Suprapubic skin (tissue), 4 donors: ENCODE results near the gene RPS6KA5. TPM values are rescaled to one million over a fixed set of nuclear protein-coding genes. Genes with fewer than 3 reads are reported as not detected.

ENCODE experiments used
- DNase-seq, 2 donors: peaks; one replicate each; pipeline ENCODE4 v3.0.0-alpha.2; 2019; ENCODE audit warnings: low spot score in 2 of 2
- H3K27ac ChIP-seq: fragments of 200-600 bp; sonication (generic); one replicate; pipeline ENCODE4 v1.5.1; 2019
- H3K27me3 ChIP-seq: fragments of 200-600 bp; sonication (generic); one replicate; pipeline ENCODE4 v1.5.1; 2019
- H3K36me3 ChIP-seq: fragments of 200-600 bp; sonication (generic); one replicate; pipeline ENCODE4 v1.5.1; 2019
- H3K4me1 ChIP-seq: fragments of 200-600 bp; sonication (generic); one replicate; pipeline ENCODE4 v1.5.1; 2019
- H3K4me3 ChIP-seq: fragments of 200-600 bp; sonication (generic); one replicate; pipeline ENCODE4 v1.5.1; 2019; ENCODE audit warnings: mild to moderate bottlenecking
- H3K9me3 ChIP-seq: fragments of 200-600 bp; sonication (generic); one replicate; pipeline ENCODE4 v1.5.1; 2019
- EP300 ChIP-seq: sonication (generic); formaldehyde crosslinking; IDR thresholded peaks from one replicate; pipeline ENCODE4 v1.6.1; 2017; ENCODE audit warnings: antibody characterized with exemption
- POLR2A ChIP-seq, 2 donors: fragments of 450-650 bp; IDR thresholded peaks; one replicate each; pipeline ENCODE4 v1.6.1; 2017; ENCODE audit warnings: antibody characterized with exemption in 2 of 2, mild to moderate bottlenecking in 2 of 2, moderate library complexity in 2 of 2
- POLR2AphosphoS5 ChIP-seq, 3 donors: sonication (generic); formaldehyde crosslinking; IDR thresholded peaks; one replicate each; pipeline ENCODE4 v1.6.1; 2017; ENCODE audit warnings: antibody characterized with exemption in 3 of 3
- WGBS: methylation state at CpG from one replicate; pipeline ENCODE4 v1.1.5; 2018; 5-methylcytosine and 5-hydroxymethylcytosine counted together
- total RNA-seq, 4 donors: library from RNA; depleted of rRNA; stranded (reverse); fragments of >200 nt; gene quantifications; one replicate each; pipeline ENCODE4 v1.1.0, GENCODE V29; 2016
- TF ChIP-seq, protein P1 (sequence below), 2 donors: fragments of 200-600 bp in 1 of 2; fragments of 450-650 bp in 1 of 2; sonication (generic) in 1 of 2; IDR thresholded peaks; one replicate each; pipeline ENCODE4 v1.5.1; 2016 to 2019; ENCODE audit warnings: antibody characterized with exemption in 2 of 2, mild to moderate bottlenecking in 1 of 2, moderate library complexity in 1 of 2

Gene RPS6KA5
- total RNA-seq, 4 donors from 2014 or later = 6.4 to 14.2 (median 11.2) TPM

DNA sequence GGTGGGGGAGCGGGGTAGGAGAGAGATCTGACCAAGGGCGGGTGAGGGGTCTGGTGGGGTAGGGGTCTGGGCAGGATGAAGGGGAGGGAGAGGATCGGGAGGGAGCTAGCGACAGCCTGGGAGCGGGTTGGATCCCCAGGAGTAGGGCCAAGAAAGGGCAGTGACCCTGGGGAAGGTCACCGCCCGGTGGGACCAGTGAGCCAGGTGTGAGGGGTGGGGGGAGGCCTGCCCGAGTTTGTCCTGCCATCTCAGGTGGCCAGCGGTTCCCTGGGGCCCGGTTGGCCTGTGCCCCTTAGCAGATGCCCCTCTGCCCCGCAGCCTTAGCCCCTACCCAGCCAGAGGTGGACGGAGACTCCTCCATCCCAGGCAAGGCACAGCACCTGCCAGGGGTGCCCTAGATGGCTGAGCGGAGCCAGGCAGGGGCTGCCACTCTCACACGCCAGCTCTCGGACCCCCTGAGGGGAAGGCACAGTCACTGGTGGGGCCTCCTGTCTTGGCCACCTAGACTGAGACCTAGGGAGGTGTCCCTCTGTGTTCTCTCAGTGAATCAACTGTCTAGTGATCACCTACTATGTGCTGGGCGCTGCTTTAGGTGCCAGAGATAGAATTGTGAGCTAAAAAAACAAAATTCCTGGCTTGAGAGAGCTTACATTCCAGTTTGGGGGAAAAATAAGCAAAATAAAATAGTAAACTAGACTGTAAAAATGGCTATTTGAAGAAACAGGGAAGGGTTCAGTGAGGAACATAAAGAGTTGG is 243.6 kb downstream of the RPS6KA5 start:
- peaks cover 18% of the 10 kb centered on the region for H3K4me1 ChIP-seq
- H3K27ac ChIP-seq = no peak overlapping the region
- H3K9me3 ChIP-seq = no peaks in the 10 kb centered on the region
- 28% methylated on average over 6 of the region's 16 CpGs for WGBS
- no peak for DNase-seq
- H3K36me3 ChIP-seq = no peaks in the 10 kb centered on the region
- TF ChIP-seq POLR2A (IDR thresholded peaks at IDR 0.05) (no peak), POLR2AphosphoS5 (IDR thresholded peaks at IDR 0.05) (no peak), EP300 (no peak)
- TF ChIP-seq, protein P1, sequence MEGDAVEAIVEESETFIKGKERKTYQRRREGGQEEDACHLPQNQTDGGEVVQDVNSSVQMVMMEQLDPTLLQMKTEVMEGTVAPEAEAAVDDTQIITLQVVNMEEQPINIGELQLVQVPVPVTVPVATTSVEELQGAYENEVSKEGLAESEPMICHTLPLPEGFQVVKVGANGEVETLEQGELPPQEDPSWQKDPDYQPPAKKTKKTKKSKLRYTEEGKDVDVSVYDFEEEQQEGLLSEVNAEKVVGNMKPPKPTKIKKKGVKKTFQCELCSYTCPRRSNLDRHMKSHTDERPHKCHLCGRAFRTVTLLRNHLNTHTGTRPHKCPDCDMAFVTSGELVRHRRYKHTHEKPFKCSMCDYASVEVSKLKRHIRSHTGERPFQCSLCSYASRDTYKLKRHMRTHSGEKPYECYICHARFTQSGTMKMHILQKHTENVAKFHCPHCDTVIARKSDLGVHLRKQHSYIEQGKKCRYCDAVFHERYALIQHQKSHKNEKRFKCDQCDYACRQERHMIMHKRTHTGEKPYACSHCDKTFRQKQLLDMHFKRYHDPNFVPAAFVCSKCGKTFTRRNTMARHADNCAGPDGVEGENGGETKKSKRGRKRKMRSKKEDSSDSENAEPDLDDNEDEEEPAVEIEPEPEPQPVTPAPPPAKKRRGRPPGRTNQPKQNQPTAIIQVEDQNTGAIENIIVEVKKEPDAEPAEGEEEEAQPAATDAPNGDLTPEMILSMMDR (IDR thresholded peaks at IDR 0.05) = no peak
- peak overlapping the region; percentile 61 for H3K4me3 ChIP-seq
- H3K27me3 ChIP-seq = no peaks in the 10 kb centered on the region

DNA sequence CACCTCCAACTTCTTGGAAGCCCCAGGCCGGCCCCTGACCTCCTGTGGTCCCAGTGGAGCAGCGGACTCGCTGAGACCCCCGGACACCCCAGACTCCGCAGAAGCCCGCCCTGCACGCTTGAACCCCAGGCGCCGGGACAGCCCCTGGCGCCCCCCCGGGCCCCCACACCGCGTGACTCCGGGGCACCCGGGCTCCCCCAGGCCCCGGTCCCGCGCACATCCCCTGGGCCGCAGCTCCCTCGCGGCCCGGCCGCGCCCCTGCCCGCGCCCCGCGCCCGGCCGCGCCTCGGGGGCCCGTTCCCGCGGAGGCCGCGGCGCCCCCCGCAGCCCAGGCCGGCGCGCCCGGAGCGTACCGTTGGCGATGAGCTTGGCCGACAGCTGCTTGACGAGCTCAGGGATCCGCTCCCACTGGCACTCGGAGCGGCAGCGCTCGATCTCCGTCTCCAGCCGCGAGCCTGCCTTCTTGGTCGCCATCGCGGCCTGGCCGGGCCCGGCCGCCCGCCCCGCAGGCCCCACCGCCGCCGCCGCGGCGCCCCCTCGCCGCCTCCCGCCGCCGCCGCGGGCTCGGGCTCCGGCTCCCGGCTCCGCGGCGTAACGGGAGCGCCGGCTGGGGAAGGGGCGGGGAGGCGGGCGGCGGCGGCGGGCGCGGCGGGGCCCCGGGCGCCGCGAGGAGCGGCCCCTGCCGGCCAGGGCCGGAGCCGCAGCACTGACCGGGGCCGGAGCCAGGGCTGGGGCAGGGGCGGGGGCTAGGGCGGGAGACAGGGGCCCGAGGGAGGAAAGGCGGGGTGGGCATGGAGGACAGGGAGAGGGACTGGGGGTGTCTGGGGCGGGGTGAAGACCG is 244.4 kb downstream of the RPS6KA5 start, which contains the start of gene TTC7B:
TTC7B (minus strand) TSS at position 609 of the 841 bp plus-strand sequence; CDS start at position 474, 135 bp downstream.
- Histone ChIP-seq H3K36me3 (no peaks in the 10 kb centered on the region), H3K27me3 (no peaks in the 10 kb centered on the region), H3K27ac (no peak within 1 kb of the TSS), H3K4me1 (peaks cover 18% of the 10 kb centered on the region), H3K9me3 (no peaks in the 10 kb centered on the region), H3K4me3 (peak within 1 kb of the TSS; percentile 61)
- DNase-seq = no peak
- 2% methylated on average over 37 of the region's 111 CpGs for WGBS
- TF ChIP-seq, protein P1 (IDR thresholded peaks at IDR 0.05) = peak in 1 of 2 donors; percentile 36
- TF ChIP-seq POLR2A (IDR thresholded peaks at IDR 0.05) = no peak

DNA sequence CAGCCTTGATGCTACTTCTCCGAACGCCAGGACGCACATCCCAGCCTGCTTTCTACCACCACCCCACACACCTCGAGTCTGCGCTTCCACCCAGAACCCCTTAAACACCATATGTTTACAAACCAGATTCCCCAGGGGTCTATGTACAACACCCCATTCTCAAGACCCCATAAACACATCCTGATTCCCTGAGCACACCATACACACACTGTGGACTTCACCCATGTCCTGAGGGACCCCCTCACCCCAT is 244.9 kb downstream of the RPS6KA5 start:
- TF ChIP-seq POLR2A (IDR thresholded peaks at IDR 0.05) (no peak), EP300 (no peak), POLR2AphosphoS5 (IDR thresholded peaks at IDR 0.05) (no peak)
- TF ChIP-seq, protein P1 (IDR thresholded peaks at IDR 0.05) = no peak
- 23% methylated on average over 5 of the region's 5 CpGs for WGBS
- Histone ChIP-seq H3K27ac (no peak overlapping the region), H3K36me3 (no peaks in the 10 kb centered on the region), H3K4me1 (peaks cover 18% of the 10 kb centered on the region), H3K9me3 (no peaks in the 10 kb centered on the region), H3K4me3 (peak overlapping the region; percentile 61), H3K27me3 (no peaks in the 10 kb centered on the region)
- no peak for DNase-seq

DNA sequence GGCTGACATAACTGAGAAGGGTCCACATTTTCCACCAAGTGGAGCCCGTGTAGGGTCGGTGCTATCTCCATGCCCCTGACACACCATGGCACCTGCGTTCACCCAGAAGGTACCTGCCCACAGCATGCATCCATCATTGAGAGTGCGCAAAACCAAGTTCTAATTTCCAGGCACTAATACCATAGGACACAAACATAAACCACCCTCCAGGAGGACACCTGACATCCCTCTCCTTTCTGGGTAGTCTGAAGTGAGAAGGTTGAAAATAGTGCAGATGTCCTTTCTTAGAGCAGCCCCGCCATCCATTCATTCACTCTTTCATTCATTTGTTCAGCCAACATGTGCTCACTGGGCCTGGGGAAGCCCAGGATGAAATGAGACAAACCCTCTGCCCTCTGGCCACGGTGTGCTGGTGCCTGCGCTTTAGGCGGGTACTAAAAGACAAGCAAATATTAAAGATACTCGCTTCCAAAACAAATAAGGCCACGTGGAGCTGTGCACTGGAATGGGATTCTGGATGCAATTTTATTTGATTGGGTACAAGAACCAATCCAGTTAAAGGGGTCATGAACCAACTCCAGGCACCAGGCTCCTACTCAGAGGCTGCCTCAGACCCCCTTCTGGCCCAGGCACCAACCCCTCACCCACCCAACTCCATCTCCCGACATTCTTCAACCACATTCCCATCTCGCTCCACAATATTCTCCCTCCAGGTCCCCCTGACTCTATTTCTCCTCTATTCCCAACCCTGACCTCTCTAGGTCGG is 245.5 kb downstream of the RPS6KA5 start:
- 56% methylated on average over 13 of the region's 13 CpGs for whole genome bisulfite sequencing
- H3K36me3 ChIP-seq = no peaks in the 10 kb centered on the region
- peak overlapping the region; percentile 61 for H3K4me3 ChIP-seq

More for the DNA sequence above, 245.5 kb downstream of the RPS6KA5 start:
- Histone ChIP-seq H3K9me3 (no peaks in the 10 kb centered on the region), H3K27me3 (no peaks in the 10 kb centered on the region), H3K4me1 (peaks cover 18% of the 10 kb centered on the region), H3K27ac (no peak overlapping the region)
- no peak for DNase-seq
- TF ChIP-seq, protein P1 (IDR thresholded peaks at IDR 0.05) = no peak
